ENCODE results near the gene RBM24.

The RBM24 gene

GRCh38 chr6:17281100-17281496, at the start of gene RBM24:
RBM24 (plus strand) TSS chr6:17281361; CDS start chr6:17281582, 221 bp downstream.
- peak within 1 kb of the TSS; percentile 53 for H3K4me3 ChIP-seq (ENCODE audit: low read depth, low read length)

DNA sequence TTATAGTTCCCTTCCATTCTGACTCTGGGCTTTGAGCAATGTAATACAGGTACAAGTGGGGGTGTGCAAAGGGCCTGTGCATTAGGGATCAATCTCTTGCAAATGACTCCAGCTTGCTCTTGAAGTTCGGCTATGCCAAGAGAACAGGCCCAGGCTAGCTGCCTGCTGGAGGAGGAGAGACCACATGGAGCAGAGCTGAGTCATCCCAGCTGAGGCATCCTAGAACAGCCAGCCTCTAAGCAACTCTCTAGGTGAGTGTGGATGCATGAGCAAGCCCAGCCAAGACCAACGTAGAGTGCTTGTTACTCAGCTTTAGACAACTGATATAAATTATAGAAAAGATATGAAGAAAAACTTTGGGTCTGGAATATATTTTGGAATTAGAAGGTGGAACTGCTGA, 47.6 kb upstream of the RBM24 start:
- H3K4me3 ChIP-seq (ENCODE audit: low read depth, low read length): no peak overlapping the region

GRCh38 chr6:17237246-17237645, 43.9 kb upstream of the RBM24 start:
- H3K4me3 ChIP-seq (ENCODE audit: low read depth, low read length): no peak overlapping the region

DNA sequence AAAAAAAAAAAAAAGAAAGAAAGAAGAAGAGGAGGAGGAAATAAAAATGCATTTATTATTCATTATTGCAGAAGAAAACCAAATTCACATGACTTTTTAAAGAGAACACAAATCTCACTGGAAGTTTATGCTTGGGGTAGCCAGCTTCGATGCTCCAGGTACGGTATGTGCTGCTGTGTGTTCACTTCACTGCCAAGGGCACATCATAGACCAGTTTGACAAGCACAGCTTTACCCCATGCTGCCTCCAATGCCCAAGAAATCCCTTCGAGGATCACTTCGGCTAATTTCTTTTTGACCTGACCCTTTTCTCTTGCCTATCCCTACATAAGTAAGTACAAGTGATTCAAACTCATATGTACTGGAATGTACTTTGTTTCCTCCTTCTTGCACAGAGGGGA, 41.9 kb upstream of the RBM24 start:
- no peak overlapping the region for H3K4me3 ChIP-seq (ENCODE audit: low read depth, low read length)

GRCh38 chr6:17240803-17241500, 40.2 kb upstream of the RBM24 start:
- no peak overlapping the region for H3K4me3 ChIP-seq (ENCODE audit: low read depth, low read length)

DNA sequence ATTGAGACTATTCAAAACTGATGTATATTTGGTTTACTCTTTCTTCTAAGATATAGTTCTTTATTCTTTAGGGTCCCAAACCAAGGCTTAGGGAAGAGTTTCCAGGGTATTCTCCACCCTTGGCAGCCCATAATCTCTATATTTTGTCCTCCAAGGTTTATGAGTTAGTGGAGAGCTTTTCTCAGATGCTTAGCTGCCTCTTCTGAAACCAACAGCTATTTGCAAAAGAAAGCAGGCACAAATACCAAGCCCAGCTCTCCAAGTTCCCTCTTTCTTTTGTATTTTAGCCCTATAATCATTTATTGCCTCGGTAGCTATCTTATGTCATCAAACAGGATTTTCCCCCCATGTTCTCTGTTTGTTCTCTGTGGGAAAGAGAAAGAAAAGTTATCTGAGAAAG, 39.1 kb upstream of the RBM24 start:
- no peak overlapping the region for H3K4me3 ChIP-seq (ENCODE audit: low read depth, low read length)

GRCh38 chr6:17250237-17250636, 30.9 kb upstream of the RBM24 start:
- no peak overlapping the region for H3K4me3 ChIP-seq (ENCODE audit: low read depth, low read length)

DNA sequence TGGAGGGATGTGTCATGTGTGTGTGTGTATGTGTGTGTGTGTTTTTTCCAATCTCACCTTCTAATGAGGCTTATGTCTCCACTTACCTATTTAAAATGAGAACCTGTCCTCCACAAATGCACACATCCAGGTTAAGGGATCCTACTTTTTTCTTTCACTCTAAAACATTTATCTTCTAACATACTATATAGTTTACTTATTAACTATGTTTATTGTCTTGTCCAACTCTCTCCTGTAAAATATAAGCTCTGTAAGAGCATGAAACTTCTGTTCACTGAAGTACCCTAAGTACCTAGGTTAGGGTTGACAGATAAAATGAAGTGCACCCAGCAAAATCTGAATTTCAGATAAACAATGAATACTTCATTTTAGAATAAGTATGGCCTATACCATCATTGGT, 29.2 kb upstream of the RBM24 start:
- no peak overlapping the region for H3K4me3 ChIP-seq (ENCODE audit: low read depth, low read length)

GRCh38 chr6:17258749-17259148, 22.4 kb upstream of the RBM24 start:
- no peak overlapping the region for H3K4me3 ChIP-seq (ENCODE audit: low read depth, low read length)

DNA sequence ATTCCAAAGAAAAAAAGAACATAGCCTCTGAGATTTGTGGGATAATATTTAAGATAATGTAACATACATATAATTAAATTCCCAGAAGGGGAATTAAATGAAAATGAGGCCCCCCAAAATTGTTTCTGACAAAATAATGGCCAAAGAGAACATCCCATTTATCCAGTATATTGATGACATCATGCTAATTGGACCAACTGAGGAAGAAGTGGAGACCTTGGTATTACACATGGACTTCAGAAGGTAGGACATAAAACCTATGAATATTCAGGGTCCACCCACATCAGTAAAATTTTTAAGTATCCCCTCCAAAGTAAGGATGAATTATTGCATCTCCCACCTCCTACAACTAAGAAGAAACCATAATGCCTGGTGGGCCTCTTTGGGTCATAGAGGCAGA, 15.6 kb upstream of the RBM24 start:
- no peak overlapping the region for H3K4me3 ChIP-seq (ENCODE audit: low read depth, low read length)

- no peak overlapping the region for H3K4me3 ChIP-seq (ENCODE audit: low read depth, low read length)
These were observed 13.6 kb upstream of the RBM24 start for GRCh38 chr6:17267566-17267965.

- no peak overlapping the region for H3K4me3 ChIP-seq (ENCODE audit: low read depth, low read length)
These were observed 13.0 kb upstream of the RBM24 start for GRCh38 chr6:17268114-17268513.

DNA sequence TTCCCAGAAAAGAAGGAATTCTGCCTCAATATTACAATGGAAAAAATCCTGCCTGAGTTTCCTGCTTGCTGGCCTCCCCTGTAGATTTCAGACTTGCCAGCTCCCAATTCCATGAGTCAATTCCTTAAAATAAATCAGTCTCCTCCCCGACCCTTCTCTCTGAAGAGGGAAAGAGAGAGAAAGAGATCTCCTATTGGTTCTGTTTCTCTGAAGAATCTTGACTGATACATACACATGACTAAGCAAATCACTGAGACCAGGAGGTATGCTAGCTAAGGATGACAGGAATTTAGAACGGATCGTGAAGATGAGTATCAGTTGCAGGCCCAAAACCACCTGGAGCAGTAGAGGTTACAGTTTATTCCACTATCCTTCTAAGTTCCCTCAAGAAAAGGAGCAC, 11.3 kb upstream of the RBM24 start:
- no peak overlapping the region for H3K4me3 ChIP-seq (ENCODE audit: low read depth, low read length)

DNA sequence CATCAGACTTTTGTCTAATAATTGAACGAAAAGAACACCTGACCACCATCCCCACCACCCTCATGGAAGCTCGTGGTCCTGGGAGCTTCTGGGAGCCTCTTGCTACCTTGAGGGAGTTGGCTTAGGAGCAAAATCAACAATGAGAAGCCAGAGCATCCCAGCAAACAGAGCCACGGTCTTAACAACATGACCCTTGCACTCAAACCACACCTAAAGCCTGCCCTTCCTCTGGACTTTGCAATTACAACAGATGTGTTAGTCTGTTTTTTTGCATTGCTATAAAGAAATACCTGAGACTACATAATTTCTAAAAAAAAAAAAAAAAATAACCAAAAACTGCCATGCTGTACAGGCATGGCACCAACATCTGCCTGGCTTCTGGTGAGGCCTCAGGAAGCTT, 9.5 kb upstream of the RBM24 start:
- H3K4me3 ChIP-seq (ENCODE audit: low read depth, low read length): no peak overlapping the region

- H3K4me3 ChIP-seq (ENCODE audit: low read depth, low read length): no peak overlapping the region
These were observed 4.4 kb upstream of the RBM24 start for GRCh38 chr6:17276766-17277165.

- H3K4me3 ChIP-seq (ENCODE audit: low read depth, low read length): no peak overlapping the region
These were observed 3.9 kb upstream of the RBM24 start for GRCh38 chr6:17277256-17277655.

GRCh38 chr6:17278289-17279063, 2.7 kb upstream of the RBM24 start:
- H3K4me3 ChIP-seq (ENCODE audit: low read depth, low read length): no peak overlapping the region

DNA sequence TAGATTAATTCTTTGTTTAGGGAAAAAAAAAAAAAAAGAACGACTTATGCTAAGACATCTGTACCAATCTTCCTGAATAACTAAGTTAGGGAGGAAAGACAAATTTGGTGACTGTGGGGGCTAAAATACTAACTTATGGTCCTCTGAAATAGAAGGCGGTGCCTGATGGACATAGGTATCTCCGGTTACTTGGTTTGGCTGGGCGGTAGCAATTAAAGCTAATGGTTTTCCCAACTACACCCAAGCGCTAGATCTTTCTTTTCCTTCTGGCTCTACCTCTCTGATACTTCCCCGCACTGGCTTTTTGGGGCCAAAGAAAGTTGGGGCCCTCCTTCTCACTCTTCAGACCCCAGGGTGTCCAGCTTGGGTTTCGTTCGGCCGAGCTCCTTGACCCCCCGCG, 1.0 kb upstream of the RBM24 start:
- H3K4me3 ChIP-seq (ENCODE audit: low read depth, low read length): peak overlapping the region; percentile 22

- peak overlapping the region; percentile 22 for H3K4me3 ChIP-seq (ENCODE audit: low read depth, low read length)
These were observed 540 bp upstream of the RBM24 start for GRCh38 chr6:17280552-17281090.

DNA sequence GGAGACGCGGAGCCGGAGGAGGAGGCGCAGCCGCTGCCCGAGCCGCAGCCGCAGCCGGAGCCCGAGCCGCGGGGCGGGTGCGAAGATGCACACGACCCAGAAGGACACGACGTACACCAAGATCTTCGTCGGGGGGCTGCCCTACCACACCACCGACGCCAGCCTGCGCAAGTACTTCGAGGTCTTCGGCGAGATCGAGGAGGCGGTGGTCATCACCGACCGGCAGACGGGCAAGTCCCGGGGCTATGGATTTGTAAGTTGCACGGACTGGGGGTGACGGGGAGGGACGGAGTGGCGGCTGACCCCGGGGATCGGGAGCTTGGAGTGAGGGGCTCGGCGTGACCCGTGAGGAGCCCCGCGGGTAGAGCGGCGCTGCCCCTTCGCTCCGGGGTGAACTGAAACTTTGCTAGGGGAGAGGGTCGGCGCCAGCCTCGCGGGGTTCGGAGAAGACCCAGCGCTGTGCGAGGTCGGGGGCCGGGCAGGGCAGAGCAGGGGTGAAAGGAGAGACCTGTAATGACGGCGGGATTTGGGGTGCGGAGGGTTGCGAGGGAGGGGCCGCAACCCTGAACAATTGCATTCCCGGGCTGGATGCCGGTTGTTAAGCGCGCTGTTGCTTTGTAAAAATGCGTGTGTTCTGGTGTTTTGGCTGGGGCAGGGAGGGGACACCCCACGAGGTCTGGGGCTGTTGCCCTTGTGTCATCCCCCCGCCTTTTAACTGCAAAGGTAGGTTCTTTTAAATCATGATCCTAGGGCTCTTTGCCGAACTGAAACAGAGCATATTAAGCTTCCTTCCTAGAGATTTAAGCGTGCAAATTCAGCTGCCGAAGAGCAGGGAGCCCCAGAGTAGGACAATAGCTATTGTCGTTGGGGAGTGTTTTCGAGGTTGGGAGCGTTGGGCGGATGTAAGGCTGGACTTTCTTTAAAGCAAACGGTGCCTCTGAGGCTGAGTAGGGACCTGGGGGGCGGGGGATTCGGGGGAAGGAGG, 628 bp downstream of the RBM24 start:
- peak overlapping the region; percentile 53 for H3K4me3 ChIP-seq (ENCODE audit: low read depth, low read length)

GRCh38 chr6:17283074-17283473, 1.9 kb downstream of the RBM24 start:
- H3K4me3 ChIP-seq (ENCODE audit: low read depth, low read length): no peak overlapping the region

Measured in iPS-11a (cell line).